ENCODE results near the gene SNX20. TPM values are rescaled to one million over a fixed set of nuclear protein-coding genes. Genes with fewer than 3 reads are reported as not detected.

The SNX20 gene, protein sequence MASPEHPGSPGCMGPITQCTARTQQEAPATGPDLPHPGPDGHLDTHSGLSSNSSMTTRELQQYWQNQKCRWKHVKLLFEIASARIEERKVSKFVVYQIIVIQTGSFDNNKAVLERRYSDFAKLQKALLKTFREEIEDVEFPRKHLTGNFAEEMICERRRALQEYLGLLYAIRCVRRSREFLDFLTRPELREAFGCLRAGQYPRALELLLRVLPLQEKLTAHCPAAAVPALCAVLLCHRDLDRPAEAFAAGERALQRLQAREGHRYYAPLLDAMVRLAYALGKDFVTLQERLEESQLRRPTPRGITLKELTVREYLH
- total RNA-seq: 10 to 100 TPM; 27.2 to 50.5 (median 34.7) TPM
- polyA plus RNA-seq: 10 to 100 TPM; 17.6 to 24.6 (median 23.7) TPM
- long read RNA-seq, donor 1, transcript SNX20-202 (4 exons, 2,904 nt): major isoform, 5 of 6 reads
- long read RNA-seq, donor 1, partial matches to known transcripts: 0 of 6 reads
- long read RNA-seq, donor 1, other reads (novel, unspliced or antisense): 0 of 6 reads
- long read RNA-seq, donor 2, transcript SNX20-202 (4 exons, 2,904 nt): major isoform, 5 of 5 reads
- long read RNA-seq, donor 2, partial matches to known transcripts: 0 of 5 reads
- long read RNA-seq, donor 2, other reads (novel, unspliced or antisense): 0 of 5 reads

DNA sequence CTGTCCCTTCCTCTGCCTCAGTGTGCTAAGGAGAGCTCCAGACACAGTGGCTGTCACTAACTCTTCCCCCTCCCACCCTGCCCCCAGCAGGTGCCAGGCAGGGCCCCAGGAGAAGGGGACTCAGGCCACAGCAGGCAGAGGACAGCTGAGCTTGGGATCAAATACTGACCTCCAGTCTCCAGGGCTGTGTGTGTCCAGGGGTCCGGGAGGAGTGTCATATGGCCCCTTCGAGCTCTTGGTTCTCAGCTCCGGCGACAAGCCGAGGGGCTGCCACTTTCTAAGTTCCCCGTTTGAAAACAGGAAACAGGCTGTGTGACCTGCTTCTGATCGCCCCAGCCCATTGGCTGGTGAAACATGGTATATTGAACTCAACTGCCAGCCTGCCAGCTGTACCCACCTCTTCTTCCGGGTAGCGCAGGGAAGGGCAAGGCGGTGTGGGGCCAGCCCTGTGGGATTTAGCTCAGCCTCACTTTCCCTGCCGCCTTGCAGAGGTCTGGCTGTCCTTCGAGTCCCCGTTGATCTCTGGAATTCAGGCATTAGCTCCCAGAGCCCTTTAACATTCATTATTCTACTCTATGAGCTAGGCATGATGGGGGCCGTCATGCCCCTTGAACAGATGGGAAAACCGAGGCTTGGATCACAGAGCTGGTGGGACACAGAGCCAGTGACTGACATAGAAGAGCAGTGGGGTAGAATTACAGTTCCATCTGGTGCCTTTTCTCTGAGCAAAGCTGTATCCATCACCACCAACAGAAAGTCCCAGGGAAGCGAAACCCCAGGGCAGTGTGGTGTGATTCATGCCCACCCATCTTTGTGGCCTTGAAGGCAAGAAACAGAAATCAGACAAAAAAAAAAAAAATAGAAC lies at the start of gene SNX20:
Gene SNX20, minus strand, starts transcription at position 292 of the 865 bp plus-strand sequence. CDS start 3,786 bp downstream, outside the sequence.
- intact Hi-C loops (cut with DNase I; ENCODE audit: low total_unique reads): no loop called here
- WGBS, 5 donors: 30 to 46% (median 38%) methylated on average over 15 to 16 of the region's 16 CpGs
- TF ChIP-seq, protein P1, sequence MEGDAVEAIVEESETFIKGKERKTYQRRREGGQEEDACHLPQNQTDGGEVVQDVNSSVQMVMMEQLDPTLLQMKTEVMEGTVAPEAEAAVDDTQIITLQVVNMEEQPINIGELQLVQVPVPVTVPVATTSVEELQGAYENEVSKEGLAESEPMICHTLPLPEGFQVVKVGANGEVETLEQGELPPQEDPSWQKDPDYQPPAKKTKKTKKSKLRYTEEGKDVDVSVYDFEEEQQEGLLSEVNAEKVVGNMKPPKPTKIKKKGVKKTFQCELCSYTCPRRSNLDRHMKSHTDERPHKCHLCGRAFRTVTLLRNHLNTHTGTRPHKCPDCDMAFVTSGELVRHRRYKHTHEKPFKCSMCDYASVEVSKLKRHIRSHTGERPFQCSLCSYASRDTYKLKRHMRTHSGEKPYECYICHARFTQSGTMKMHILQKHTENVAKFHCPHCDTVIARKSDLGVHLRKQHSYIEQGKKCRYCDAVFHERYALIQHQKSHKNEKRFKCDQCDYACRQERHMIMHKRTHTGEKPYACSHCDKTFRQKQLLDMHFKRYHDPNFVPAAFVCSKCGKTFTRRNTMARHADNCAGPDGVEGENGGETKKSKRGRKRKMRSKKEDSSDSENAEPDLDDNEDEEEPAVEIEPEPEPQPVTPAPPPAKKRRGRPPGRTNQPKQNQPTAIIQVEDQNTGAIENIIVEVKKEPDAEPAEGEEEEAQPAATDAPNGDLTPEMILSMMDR (IDR thresholded peaks at IDR 0.05 in 8 of 11, conservative IDR thresholded peaks at IDR 0.05 in 3 of 11): no peak
- TF ChIP-seq POLR2A (IDR thresholded peaks at IDR 0.05) (peak in 2 of 3 donors; percentile 25 to 38), POLR2AphosphoS5 (IDR thresholded peaks at IDR 0.05) (peak; percentile 76 to 93 (median 90))

DNA sequence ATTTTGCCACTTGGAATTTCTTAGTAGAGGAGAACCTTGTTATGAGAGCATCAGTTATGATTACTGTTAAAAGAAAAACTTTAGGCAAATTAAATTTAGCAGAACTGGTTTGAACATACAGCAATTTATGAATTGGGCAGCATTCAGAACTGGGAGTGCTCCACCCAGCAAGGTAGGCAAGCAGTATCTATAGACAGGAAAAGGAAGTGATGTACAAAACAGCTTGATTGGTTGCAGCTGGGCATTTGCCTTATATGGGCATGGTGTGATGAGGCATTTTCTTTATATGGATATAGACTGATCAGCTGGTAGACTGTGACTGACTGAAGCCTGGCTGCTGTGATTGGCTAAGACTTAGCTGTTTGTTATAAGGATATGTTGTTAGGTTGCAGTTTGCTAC lies 43.2 kb upstream of the SNX20 start:
- Histone ChIP-seq H3K9me3 (peaks cover 0 to 15% (median 10%) of the 10 kb centered on the region in 8 donors), H3K27me3 (replicated peaks in 1 of 7) (no peaks in the 10 kb centered on the region), H3K27ac (peak overlapping the region in 2 of 8 donors; percentile 13 to 30), H3K4me3 (no peak overlapping the region), H3K4me1 (peaks cover 0 to 33% (median 7%) of the 10 kb centered on the region in 6 donors), H3K36me3 (peaks cover 0 to 56% (median 0%) of the 10 kb centered on the region in 6 donors)
- TF ChIP-seq POLR2AphosphoS5 (IDR thresholded peaks at IDR 0.05) (no peak), POLR2A (IDR thresholded peaks at IDR 0.05) (no peak)
- TF ChIP-seq, protein P1 (IDR thresholded peaks at IDR 0.05 in 8 of 11, conservative IDR thresholded peaks at IDR 0.05 in 3 of 11): no peak
- intact Hi-C loops (cut with DNase I; ENCODE audit: low total_unique reads): no loop called here
- DNase-seq: no peak

More for the DNA sequence above, at the start of gene SNX20:
- peaks cover 0 to 35% (median 15%) of the 10 kb centered on the region in 6 donors for H3K36me3 ChIP-seq
- DNase-seq: peak; percentile 93
- peaks cover 46 to 97% (median 74%) of the 10 kb centered on the region in 6 donors for H3K4me1 ChIP-seq
- H3K27ac ChIP-seq: peak within 1 kb of the TSS; percentile 83 to 94 (median 87)
- H3K9me3 ChIP-seq: no peaks in the 10 kb centered on the region
- H3K27me3 ChIP-seq (replicated peaks in 1 of 7): no peaks in the 10 kb centered on the region
- H3K4me3 ChIP-seq: peak within 1 kb of the TSS; percentile 48 to 70 (median 52)

DNA sequence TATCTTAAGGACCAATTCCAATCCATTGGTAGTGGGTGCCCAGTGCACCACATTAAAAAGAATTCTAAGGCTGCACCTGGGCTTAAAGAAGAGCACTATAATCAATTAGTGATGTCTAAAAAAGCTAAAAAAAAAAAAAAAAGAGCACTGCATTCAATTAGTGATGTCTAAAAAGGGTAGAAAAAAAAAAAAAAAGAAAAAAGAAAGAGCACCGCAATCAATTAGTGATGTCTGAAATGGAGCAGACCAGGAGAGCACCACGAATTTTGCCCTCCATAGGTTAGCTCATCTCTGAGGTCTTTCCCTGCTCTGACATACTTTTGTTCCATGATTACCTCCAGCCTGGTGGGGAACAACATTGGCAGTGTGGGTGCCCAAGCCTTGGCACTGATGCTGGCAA lies 41.8 kb upstream of the SNX20 start:
- DNase-seq: no peak
- H3K9me3 ChIP-seq: peaks cover 0 to 15% (median 10%) of the 10 kb centered on the region in 8 donors
- 91 to 97% (median 94%) methylated on average over 2 of the region's 2 CpGs for WGBS, 5 donors
- H3K27me3 ChIP-seq (replicated peaks in 1 of 7): no peaks in the 10 kb centered on the region
- peak overlapping the region in 2 of 8 donors; percentile 68 to 78 for H3K27ac ChIP-seq
- no peak overlapping the region for H3K4me3 ChIP-seq
- peaks cover 0 to 47% (median 7%) of the 10 kb centered on the region in 6 donors for H3K4me1 ChIP-seq
- intact Hi-C loops (cut with DNase I; ENCODE audit: low total_unique reads): no loop called here
- TF ChIP-seq POLR2A (IDR thresholded peaks at IDR 0.05): no peak
- TF ChIP-seq POLR2AphosphoS5 (IDR thresholded peaks at IDR 0.05): no peak
- TF ChIP-seq, protein P1 (IDR thresholded peaks at IDR 0.05 in 8 of 11, conservative IDR thresholded peaks at IDR 0.05 in 3 of 11): no peak
- peaks cover 0 to 53% (median 0%) of the 10 kb centered on the region in 6 donors for H3K36me3 ChIP-seq

Measured in spleen (tissue), 13 donors.